Epithelial cell of proximal tubule (primary cell): Measurements from ENCODE around the gene BANF2. TPM values are rescaled to one million over a fixed set of nuclear protein-coding genes. Genes with fewer than 3 reads are reported as not detected.
"Not testable (repeated sequence)": the region's sequence is repeated elsewhere in the genome, so short reads cannot be mapped to it uniquely, and the experiment has no call there.

Source experiments
- DNase-seq: peaks from one replicate; pipeline ENCODE4 v3.0.0-alpha.2; 2011; ENCODE audit warnings: low read depth
- H3K4me3 ChIP-seq: 2 replicates; pipeline ENCODE4 v1.5.1; 2011; ENCODE audit warnings: low read depth, mild to moderate bottlenecking, low read length
- total RNA-seq: library from RNA; depleted of rRNA; stranded (reverse); fragments of >200 nt; gene quantifications from 2 replicates; pipeline ENCODE4 v1.2.3, GENCODE V29; 2015
- TF ChIP-seq, protein P1 (sequence below): conservative IDR thresholded peaks from 2 replicates; pipeline ENCODE4 v1.5.1; 2012; ENCODE audit warnings: low read depth, mild to moderate bottlenecking, low read length

Gene BANF2
- total RNA-seq, 1 donor from 2014 or later, result not detected

DNA sequence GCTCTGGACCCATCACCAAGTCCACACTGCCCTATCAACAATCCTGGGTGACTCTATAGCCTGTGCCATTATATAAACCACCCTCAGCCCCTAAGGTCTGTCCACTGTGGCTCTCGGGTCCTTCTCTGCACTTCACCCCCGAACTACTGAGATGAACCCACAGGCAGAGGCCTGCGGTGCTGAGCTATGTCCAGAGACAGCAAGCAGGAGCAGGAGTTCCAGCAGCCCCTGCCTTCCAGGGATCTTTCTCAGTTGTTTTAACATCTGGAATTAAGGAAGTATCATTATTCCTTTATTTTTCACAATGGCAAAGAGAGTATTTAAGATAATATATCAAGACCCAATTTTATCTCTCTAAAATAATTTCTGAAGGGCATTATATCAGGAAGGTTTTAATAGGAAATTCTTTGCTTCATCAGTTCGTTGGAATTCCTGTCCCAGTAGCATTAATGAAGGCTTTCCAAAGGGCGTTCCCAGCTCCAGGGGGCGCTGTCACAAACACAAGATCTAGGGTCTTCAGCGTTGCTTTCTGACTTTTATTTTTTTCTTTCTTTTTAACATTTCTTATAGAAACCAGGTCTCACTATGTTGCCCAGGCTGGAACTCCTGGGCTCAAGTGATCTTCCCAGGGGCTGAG is 45.0 kb upstream of the BANF2 start:
- no peak overlapping the region for H3K4me3 ChIP-seq
- no peak for DNase-seq
- TF ChIP-seq, protein P1, sequence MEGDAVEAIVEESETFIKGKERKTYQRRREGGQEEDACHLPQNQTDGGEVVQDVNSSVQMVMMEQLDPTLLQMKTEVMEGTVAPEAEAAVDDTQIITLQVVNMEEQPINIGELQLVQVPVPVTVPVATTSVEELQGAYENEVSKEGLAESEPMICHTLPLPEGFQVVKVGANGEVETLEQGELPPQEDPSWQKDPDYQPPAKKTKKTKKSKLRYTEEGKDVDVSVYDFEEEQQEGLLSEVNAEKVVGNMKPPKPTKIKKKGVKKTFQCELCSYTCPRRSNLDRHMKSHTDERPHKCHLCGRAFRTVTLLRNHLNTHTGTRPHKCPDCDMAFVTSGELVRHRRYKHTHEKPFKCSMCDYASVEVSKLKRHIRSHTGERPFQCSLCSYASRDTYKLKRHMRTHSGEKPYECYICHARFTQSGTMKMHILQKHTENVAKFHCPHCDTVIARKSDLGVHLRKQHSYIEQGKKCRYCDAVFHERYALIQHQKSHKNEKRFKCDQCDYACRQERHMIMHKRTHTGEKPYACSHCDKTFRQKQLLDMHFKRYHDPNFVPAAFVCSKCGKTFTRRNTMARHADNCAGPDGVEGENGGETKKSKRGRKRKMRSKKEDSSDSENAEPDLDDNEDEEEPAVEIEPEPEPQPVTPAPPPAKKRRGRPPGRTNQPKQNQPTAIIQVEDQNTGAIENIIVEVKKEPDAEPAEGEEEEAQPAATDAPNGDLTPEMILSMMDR, result peak; percentile 80

DNA sequence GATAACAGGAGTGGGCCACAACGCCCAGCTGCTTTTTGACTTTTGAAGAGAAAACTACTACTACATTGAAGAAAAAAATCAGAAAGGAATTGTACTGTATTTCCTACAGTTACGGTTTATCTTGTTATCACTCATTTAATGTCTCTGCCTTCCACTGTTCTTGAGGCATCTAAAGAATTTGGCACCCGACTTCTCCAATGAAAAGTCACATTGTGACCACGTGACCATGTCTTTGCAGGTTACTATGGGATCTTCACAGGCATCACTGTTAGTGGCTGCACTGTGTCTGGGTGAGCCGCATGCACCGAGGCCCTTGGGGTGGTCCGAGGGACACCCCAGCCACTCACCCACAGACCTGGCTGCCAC is 44.5 kb upstream of the BANF2 start:
- TF ChIP-seq, protein P1, result no peak

DNA sequence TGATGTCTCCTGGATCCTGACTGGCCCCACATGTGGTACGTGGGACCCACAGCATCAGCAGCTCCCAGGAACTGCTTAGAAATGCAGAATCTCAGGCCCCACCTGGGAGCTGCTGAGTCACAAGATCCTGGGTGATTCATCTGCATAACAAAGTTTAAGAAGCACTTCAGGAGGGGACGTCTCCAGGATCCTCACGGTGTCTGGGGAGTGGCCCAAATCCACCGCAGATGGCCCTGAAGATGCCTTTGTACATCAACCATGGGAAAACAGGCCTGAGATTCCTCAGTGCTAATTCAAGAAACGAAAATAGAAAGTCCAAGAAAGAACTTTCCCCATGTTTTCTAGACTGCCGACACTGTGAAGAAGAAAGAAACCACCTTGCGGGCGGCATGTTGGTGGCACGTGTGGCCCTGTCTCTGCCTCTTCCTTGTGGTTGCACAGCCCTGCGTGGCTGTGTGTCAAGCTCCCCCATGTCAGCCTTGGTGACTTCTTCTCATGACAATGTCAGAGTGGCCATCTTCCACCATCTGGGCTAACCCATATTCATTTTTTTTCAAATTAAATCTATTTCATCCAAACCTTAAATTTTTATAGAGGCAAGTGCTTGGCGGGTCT is 43.8 kb upstream of the BANF2 start:
- DNase-seq, result no peak
- TF ChIP-seq, protein P1, result no peak
- H3K4me3 ChIP-seq, result no peak overlapping the region

More for the DNA sequence above, 44.5 kb upstream of the BANF2 start:
- no peak for DNase-seq
- H3K4me3 ChIP-seq, result no peak overlapping the region

DNA sequence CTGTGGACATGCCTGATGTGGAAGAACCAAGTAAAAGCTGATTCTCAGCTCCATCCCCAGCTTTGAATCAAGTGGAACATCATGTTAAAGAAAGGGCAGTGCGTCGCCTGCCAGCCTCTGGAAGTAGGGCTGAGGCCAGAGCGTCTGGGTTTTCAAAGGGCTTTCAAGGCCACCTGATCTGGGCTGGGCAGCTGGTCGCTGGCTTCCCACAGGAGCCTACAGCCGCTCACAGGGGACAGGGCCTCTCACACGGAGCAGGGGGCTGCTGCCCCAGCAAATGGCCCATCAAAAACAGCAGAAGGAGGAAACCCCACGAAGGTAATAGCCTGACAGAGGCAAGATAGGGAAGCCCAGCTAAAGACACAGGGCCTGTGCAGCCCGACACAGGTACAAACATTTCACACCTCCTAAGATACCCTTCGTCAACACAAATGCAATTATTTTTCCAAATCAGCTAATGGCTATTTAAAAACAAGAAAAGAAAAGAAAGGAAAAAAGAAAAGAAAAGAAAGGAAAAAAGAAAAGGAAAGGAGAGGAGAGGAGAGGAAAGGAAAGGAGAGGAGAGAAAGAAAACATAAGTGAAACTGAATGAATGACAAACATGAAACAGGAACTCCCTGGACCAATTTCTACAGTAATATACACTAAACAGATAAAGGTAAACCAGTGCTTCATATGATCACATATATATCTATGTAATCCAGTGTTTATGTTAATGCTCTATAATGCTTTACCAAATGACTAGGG is 42.5 kb upstream of the BANF2 start:
- TF ChIP-seq, protein P1, result no peak
- H3K4me3 ChIP-seq, result no peak overlapping the region
- DNase-seq, result no peak

DNA sequence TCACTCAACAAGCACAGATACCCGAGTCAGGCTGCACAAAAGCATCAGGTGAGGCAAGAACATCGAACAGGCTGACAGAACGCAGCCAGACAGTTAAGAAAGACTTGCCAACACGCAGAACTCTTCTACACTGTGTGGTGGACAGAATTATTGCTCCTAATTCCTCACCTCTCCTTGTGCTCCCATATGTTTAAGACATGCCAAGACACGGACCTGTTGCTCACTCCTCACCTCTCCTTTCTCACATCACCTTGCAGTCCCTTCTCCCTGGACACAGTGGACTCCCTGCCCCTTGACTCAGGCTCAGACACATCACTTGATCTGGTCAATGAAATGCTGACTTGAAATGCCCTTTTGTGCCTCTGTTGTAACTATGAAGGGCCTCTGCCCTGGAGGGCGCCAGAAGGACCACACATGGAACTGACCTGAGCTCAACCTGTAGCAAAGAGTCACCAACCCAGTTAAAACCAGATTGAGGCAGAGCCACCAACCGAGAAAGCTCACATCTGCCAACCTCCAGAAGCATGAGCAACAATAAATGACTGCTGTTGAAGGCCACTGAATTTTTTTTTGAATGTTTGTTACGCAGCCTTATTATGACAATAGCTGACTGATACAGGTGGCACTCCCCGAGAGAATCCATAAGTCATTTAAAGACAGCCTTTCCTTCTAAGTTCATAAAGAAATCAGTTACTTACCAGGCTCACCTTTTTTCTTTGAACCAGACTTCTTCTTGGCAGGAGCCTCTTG is 41.7 kb upstream of the BANF2 start:
- no peak overlapping the region for H3K4me3 ChIP-seq
- no peak for DNase-seq
- TF ChIP-seq, protein P1, result no peak

DNA sequence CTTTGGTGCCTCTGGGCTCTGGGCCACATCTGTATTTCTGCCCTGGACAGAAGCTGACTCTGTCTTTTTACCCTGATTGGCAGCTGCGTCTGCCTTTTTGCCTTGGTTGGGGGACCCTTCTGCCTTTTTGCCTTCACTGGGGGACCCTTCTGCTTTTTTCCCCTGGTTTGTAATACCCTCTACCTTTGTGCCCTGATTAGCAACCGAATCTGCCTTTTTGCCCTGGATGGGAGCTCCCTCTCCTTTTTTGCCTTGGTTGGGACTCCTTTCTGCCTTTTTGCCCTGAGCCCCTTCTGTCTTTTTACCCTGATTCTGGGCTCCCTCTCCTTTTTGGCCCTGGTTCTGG is 41.1 kb upstream of the BANF2 start:
- TF ChIP-seq, protein P1, result no peak
- H3K4me3 ChIP-seq, result no peak overlapping the region
- DNase-seq, result no peak

DNA sequence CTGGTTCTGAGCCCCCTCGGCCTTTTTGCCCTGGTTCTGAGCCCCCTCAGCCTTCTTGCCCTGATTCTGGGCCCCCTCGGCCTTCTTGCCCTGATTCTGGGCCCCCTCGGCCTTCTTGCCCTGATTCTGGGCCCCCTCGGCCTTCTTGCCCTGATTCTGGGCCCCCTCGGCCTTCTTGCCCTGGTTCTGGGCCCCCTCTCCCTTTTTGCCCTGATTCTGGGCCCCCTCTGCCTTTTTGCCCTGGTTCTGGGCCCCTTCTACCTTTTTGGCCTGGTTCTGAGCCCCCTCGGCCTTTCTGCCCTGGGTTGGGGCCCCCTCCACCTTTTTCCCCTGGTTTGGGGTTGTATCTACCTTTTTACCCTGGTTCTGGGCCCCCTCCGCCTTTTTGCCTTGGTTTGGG is 40.4 kb upstream of the BANF2 start:
- not testable (repeated sequence) for H3K4me3 ChIP-seq, DNase-seq
